H7 (cell line): ENCODE measurements around the gene ANKH. TPM values are rescaled to one million over a fixed set of nuclear protein-coding genes. Genes with fewer than 3 reads are reported as not detected.
"Not testable (repeated sequence)": the region's sequence is repeated elsewhere in the genome, so short reads cannot be mapped to it uniquely, and the experiment has no call there.

Source experiments
- DNase-seq: peaks from one replicate; pipeline ENCODE4 v3.0.0; 2012
- H3K27me3 ChIP-seq: 2 replicates; pipeline ENCODE4 v1.6.0; 2011; ENCODE audit warnings: mild to moderate bottlenecking, low read length; ENCODE audit not compliant: control insufficient read depth, insufficient read depth
- H3K36me3 ChIP-seq: replicated peaks from 2 replicates; pipeline ENCODE4 v1.5.1; 2011; ENCODE audit warnings: low read length; ENCODE audit not compliant: control insufficient read depth, insufficient read depth
- H3K4me3 ChIP-seq: 2 replicates; pipeline ENCODE4 v1.5.1; 2011; ENCODE audit warnings: low read depth, mild to moderate bottlenecking, control low read depth, low read length, moderate library complexity; ENCODE audit not compliant: insufficient read depth
- total RNA-seq: library from RNA; depleted of rRNA; stranded (reverse); fragments of >200 nt; shearing (Covaris generic); gene quantifications from 2 replicates; pipeline ENCODE4 v1.2.3, GENCODE V29; 2014

The ANKH gene
- total RNA-seq, 1 experiment from 2014 or later = 6.5 TPM

- H3K36me3 ChIP-seq = no peaks in the 10 kb centered on the region
- no peaks in the 10 kb centered on the region for H3K27me3 ChIP-seq
- DNase-seq = no peak
- no peak overlapping the region for H3K4me3 ChIP-seq
Observed at GRCh38 chr5:14900693-14901461, 29.3 kb upstream of the ANKH start.

- no peaks in the 10 kb centered on the region for H3K36me3 ChIP-seq
- H3K27me3 ChIP-seq = no peaks in the 10 kb centered on the region
- H3K4me3 ChIP-seq = no peak overlapping the region
- no peak for DNase-seq
Observed at GRCh38 chr5:14896131-14896530, 24.6 kb upstream of the ANKH start.

GRCh38 chr5:14895301-14895700 lies 23.7 kb upstream of the ANKH start:
- no peak overlapping the region for H3K4me3 ChIP-seq
- no peaks in the 10 kb centered on the region for H3K27me3 ChIP-seq
- no peak for DNase-seq
- H3K36me3 ChIP-seq = no peaks in the 10 kb centered on the region

- no peaks in the 10 kb centered on the region for H3K36me3 ChIP-seq
- DNase-seq = no peak
- H3K27me3 ChIP-seq = no peaks in the 10 kb centered on the region
- H3K4me3 ChIP-seq = no peak overlapping the region
Observed at GRCh38 chr5:14894748-14895147, 23.2 kb upstream of the ANKH start.

- Histone ChIP-seq H3K36me3 (no peaks in the 10 kb centered on the region), H3K4me3 (no peak overlapping the region), H3K27me3 (no peaks in the 10 kb centered on the region)
- no peak for DNase-seq
Observed at GRCh38 chr5:14893381-14893780, 21.8 kb upstream of the ANKH start.

- no peak overlapping the region for H3K4me3 ChIP-seq
- H3K27me3 ChIP-seq = no peaks in the 10 kb centered on the region
- H3K36me3 ChIP-seq = no peaks in the 10 kb centered on the region
- DNase-seq = no peak
Observed at GRCh38 chr5:14890846-14891245, 19.3 kb upstream of the ANKH start.

GRCh38 chr5:14884062-14884612 lies 12.6 kb upstream of the ANKH start:
- Histone ChIP-seq H3K27me3 (no peaks in the 10 kb centered on the region), H3K36me3 (no peaks in the 10 kb centered on the region), H3K4me3 (no peak overlapping the region)
- no peak for DNase-seq

GRCh38 chr5:14882658-14883580 lies 11.3 kb upstream of the ANKH start:
- Histone ChIP-seq H3K27me3 (no peaks in the 10 kb centered on the region), H3K4me3 (no peak overlapping the region), H3K36me3 (no peaks in the 10 kb centered on the region)
- no peak for DNase-seq

- no peaks in the 10 kb centered on the region for H3K36me3 ChIP-seq
- H3K4me3 ChIP-seq = no peak overlapping the region
- H3K27me3 ChIP-seq = no peaks in the 10 kb centered on the region
- no peak for DNase-seq
Observed at GRCh38 chr5:14881826-14882225, 10.2 kb upstream of the ANKH start.

- no peak overlapping the region for H3K4me3 ChIP-seq
- no peaks in the 10 kb centered on the region for H3K27me3 ChIP-seq
- no peak for DNase-seq
- H3K36me3 ChIP-seq = no peaks in the 10 kb centered on the region
Observed at GRCh38 chr5:14880688-14881087, 9.1 kb upstream of the ANKH start.

GRCh38 chr5:14879937-14880589 lies 8.5 kb upstream of the ANKH start:
- Histone ChIP-seq H3K36me3 (no peaks in the 10 kb centered on the region), H3K4me3 (no peak overlapping the region), H3K27me3 (no peaks in the 10 kb centered on the region)
- DNase-seq = no peak

- Histone ChIP-seq H3K36me3 (no peaks in the 10 kb centered on the region), H3K27me3 (peaks cover under 1% of the 10 kb centered on the region; the same call in 1 of the 2 replicates), H3K4me3 (no peak overlapping the region)
- DNase-seq = no peak
Observed at GRCh38 chr5:14879393-14879792, 7.8 kb upstream of the ANKH start.

GRCh38 chr5:14878192-14878591 lies 6.6 kb upstream of the ANKH start:
- not testable (repeated sequence) for H3K27me3 ChIP-seq, H3K4me3 ChIP-seq, H3K36me3 ChIP-seq, DNase-seq

- no peaks in the 10 kb centered on the region for H3K36me3 ChIP-seq
- no peak for DNase-seq
- H3K4me3 ChIP-seq = no peak overlapping the region
- H3K27me3 ChIP-seq = peaks cover 20% of the 10 kb centered on the region
Observed at GRCh38 chr5:14876095-14876494, 4.5 kb upstream of the ANKH start.
